LNCaP clone FGC (cell line): Measurements from ENCODE around the gene UGP2.
"Not testable (repeated sequence)": the region's sequence is repeated elsewhere in the genome, so short reads cannot be mapped to it uniquely, and the experiment has no call there.

Experiments
- DNase-seq: peaks from one replicate; pipeline ENCODE4 v3.0.0-alpha.2; 2011; ENCODE audit warnings: low read depth
- H3K4me3 ChIP-seq: 2 replicates; pipeline ENCODE4 v1.5.1; 2011; ENCODE audit warnings: mild to moderate bottlenecking, low read depth, low read length, control low read depth
- TF ChIP-seq, protein P1 (sequence below): IDR thresholded peaks from 2 replicates; pipeline ENCODE4 v1.5.1; 2012; ENCODE audit warnings: mild to moderate bottlenecking; ENCODE audit not compliant: control insufficient read depth, insufficient read depth; ENCODE audit errors: extremely low read depth

UGP2 gene

DNA sequence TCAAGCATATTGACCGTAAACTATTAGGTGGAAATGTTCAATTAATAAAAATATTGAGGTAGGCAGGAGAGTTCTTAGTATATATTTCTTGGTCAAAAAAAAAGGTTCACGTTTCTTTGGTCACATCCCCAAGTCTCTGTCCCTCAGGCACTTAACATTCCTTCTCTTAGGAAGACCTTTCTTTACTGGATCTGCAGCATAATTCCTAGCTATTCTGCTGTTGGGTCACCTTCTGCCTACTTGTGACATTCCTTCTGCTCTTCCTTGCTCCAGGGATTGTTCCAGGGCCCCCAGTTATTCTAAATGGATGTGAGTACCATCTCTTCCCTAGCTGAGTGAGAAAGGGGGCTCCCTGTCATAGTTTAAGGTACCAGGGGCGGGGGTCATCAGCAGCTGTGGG lies 4.2 kb downstream of the UGP2 start:
- no peak overlapping the region for H3K4me3 ChIP-seq
- DNase-seq: no peak
- TF ChIP-seq, protein P1, sequence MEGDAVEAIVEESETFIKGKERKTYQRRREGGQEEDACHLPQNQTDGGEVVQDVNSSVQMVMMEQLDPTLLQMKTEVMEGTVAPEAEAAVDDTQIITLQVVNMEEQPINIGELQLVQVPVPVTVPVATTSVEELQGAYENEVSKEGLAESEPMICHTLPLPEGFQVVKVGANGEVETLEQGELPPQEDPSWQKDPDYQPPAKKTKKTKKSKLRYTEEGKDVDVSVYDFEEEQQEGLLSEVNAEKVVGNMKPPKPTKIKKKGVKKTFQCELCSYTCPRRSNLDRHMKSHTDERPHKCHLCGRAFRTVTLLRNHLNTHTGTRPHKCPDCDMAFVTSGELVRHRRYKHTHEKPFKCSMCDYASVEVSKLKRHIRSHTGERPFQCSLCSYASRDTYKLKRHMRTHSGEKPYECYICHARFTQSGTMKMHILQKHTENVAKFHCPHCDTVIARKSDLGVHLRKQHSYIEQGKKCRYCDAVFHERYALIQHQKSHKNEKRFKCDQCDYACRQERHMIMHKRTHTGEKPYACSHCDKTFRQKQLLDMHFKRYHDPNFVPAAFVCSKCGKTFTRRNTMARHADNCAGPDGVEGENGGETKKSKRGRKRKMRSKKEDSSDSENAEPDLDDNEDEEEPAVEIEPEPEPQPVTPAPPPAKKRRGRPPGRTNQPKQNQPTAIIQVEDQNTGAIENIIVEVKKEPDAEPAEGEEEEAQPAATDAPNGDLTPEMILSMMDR: no peak

GRCh38 chr2:63846487-63846886 lies 4.8 kb downstream of the UGP2 start:
- no peak for DNase-seq
- no peak overlapping the region for H3K4me3 ChIP-seq
- TF ChIP-seq, protein P1: no peak

DNA sequence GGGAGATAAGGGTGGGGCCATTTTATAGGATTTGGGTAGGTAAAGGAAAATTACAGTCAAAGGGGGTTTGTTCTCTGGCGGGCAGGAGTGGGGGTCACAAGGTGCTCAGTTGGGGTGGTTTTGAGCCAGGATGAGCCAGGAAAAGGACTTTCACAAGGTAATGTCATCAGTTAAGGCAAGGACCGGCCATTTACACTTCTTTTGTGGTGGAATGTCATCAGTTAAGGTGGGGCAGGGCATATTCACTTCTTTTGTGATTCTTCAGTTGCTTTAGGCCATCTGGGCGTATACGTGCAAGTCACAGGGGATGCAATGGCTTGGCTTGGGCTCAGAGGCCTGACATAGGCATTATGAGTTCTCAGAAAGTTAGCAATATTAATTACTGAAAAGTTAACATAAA lies 5.9 kb downstream of the UGP2 start:
- DNase-seq, H3K4me3 ChIP-seq: not testable (repeated sequence)

GRCh38 chr2:63849381-63850203 lies 7.9 kb downstream of the UGP2 start:
- no peak overlapping the region for H3K4me3 ChIP-seq
- DNase-seq: no peak
- TF ChIP-seq, protein P1: no peak

DNA sequence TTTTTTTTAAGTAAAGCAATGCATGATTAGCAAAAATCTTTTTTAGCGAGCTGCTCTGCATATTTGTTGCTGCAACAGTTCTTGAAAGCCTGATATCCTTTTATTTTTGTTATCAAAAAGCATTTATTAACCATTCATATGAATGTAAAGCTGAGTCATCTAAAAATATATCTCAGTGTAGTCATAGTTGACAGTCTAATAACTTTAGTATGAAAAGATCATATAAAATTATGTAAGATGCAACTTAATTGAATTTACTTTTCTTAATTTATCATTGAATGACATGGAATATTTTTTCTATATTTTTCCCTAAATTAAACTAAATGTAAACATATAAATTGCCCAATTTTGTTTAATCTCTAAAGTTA lies 8.5 kb downstream of the UGP2 start:
- DNase-seq: no peak
- H3K4me3 ChIP-seq: no peak overlapping the region
- TF ChIP-seq, protein P1: no peak

GRCh38 chr2:63850649-63851048 lies 9.0 kb downstream of the UGP2 start:
- no peak overlapping the region for H3K4me3 ChIP-seq
- no peak for DNase-seq
- TF ChIP-seq, protein P1: no peak

- H3K4me3 ChIP-seq: no peak overlapping the region
- TF ChIP-seq, protein P1: no peak
- DNase-seq: no peak
These were observed 10.1 kb downstream of the UGP2 start for GRCh38 chr2:63851691-63852311.
